H1 (cell line): ENCODE data around the gene CHRNA5. TPM values are rescaled to one million over a fixed set of nuclear protein-coding genes. Genes with fewer than 3 reads are reported as not detected.

Experiments used
- CTCF ChIA-PET: fragments of 300-600 bp; sonication (Branson Sonifier 250); formaldehyde crosslinking; loops from one replicate; lab custom pipeline; 2021; ENCODE audit not compliant: partially characterized antibody; lab: Charles Lee
- POLR2A ChIA-PET: fragments of 300-600 bp; sonication (Branson Sonifier 250); formaldehyde crosslinking; loops from one replicate; lab custom pipeline; 2021; ENCODE audit warnings: inconsistent platforms; ENCODE audit not compliant: partially characterized antibody; lab: Charles Lee
- DNase-seq, 2 experiments: peaks; one replicate each; pipeline versions ENCODE4 v3.0.0 to v3.0.0-alpha.2; 2010 to 2022; ENCODE audit warnings: low spot score in 2 of 2, low read depth in 1 of 2, mixed read lengths in 1 of 2
- FAIRE-seq: peaks from 2 replicates; lab custom pipeline; 2011; peaks lifted over from hg19 to GRCh38; lab: Jason Lieb, UNC
- H2AFZ ChIP-seq: 2 replicates; pipeline ENCODE4 v1.8.1; 2012; ENCODE audit warnings: low read length, inconsistent platforms
- H2AK5ac ChIP-seq: 2 replicates; pipeline ENCODE4 v1.6.1; 2013; ENCODE audit warnings: low read depth, low read length
- H2BK120ac ChIP-seq: replicated peaks from 2 replicates; pipeline ENCODE3; 2013; ENCODE audit warnings: low read depth, low read length, inconsistent platforms
- H2BK12ac ChIP-seq: 2 replicates; pipeline ENCODE4 v1.6.1; 2013; ENCODE audit warnings: low read depth, low read length
- H2BK15ac ChIP-seq: 2 replicates; pipeline ENCODE4 v1.6.1; 2013; ENCODE audit warnings: low read length
- H2BK20ac ChIP-seq: 2 replicates; pipeline ENCODE4 v1.6.1; 2013; ENCODE audit warnings: low read length
- H2BK5ac ChIP-seq: 2 replicates; pipeline ENCODE4 v1.6.1; 2013; ENCODE audit warnings: low read depth, low read length
- H3K14ac ChIP-seq: 2 replicates; pipeline ENCODE4 v1.6.1; 2013; ENCODE audit warnings: inconsistent platforms; ENCODE audit not compliant: insufficient read length
- H3K18ac ChIP-seq: 2 replicates; pipeline ENCODE4 v1.6.1; 2013; ENCODE audit warnings: low read length; ENCODE audit errors: extremely low read depth
- H3K23ac ChIP-seq: 2 replicates; pipeline ENCODE4 v1.6.1; 2013; ENCODE audit warnings: inconsistent platforms; ENCODE audit not compliant: insufficient read length
- H3K23me2 ChIP-seq: 2 replicates; pipeline ENCODE4 v1.6.1; 2013; ENCODE audit warnings: low read depth, low read length
- H3K27ac ChIP-seq: 2 replicates; pipeline ENCODE4 v1.6.1; 2011; ENCODE audit warnings: low read depth, low read length, inconsistent platforms
- H3K27me3 ChIP-seq, 4 experiments: replicated peaks in 1 of 4; 1 replicate in 1 of 4; 2 replicates in 3 of 4; pipeline versions ENCODE4 v1.6.1 to v1.8.1; 2011 to 2013; ENCODE audit warnings: low read length in 3 of 4, mild to moderate bottlenecking in 3 of 4, inconsistent platforms in 2 of 4, mixed read lengths in 2 of 4, moderate library complexity in 1 of 4; ENCODE audit not compliant: control insufficient read depth in 3 of 4, insufficient read depth in 3 of 4; ENCODE audit errors: extremely low read depth in 1 of 4
- H3K36me3 ChIP-seq, 4 experiments: 2 replicates each; pipeline versions ENCODE4 v1.6.1 to v1.8.1; 2011 to 2013; ENCODE audit warnings: mild to moderate bottlenecking in 4 of 4, low read length in 3 of 4, moderate library complexity in 2 of 4, control low read depth in 1 of 4, inconsistent platforms in 1 of 4; ENCODE audit not compliant: insufficient read depth in 4 of 4, control insufficient read depth in 2 of 4
- H3K4ac ChIP-seq: replicated peaks from 2 replicates; pipeline ENCODE3; 2013; ENCODE audit warnings: low read length, low read depth, mixed read lengths, inconsistent platforms; ENCODE audit not compliant: insufficient read length
- H3K4me1 ChIP-seq, 4 experiments: replicated peaks in 1 of 4; 1 replicate in 1 of 4; 2 replicates in 3 of 4; pipeline versions ENCODE4 v1.6.1 to v1.8.1; 2011 to 2013; ENCODE audit warnings: low read length in 3 of 4, inconsistent platforms in 2 of 4, mixed read lengths in 1 of 4; ENCODE audit not compliant: insufficient read depth in 4 of 4, control insufficient read depth in 3 of 4
- H3K4me2 ChIP-seq, 2 experiments: 2 replicates each; pipeline versions ENCODE4 v1.6.1 to v1.8.1; 2011 to 2013; ENCODE audit warnings: low read depth in 2 of 2, low read length in 2 of 2, control low read depth in 1 of 2, inconsistent platforms in 1 of 2, mild to moderate bottlenecking in 1 of 2; ENCODE audit not compliant: insufficient read depth in 1 of 2
- H3K4me3 ChIP-seq, 4 experiments: fragments of 200-600, 300-600 bp in 1 of 4; sonication (generic), shearing (Covaris generic), sonication (Bioruptor Twin) in 1 of 4; 2 replicates each; pipeline versions ENCODE4 v1.5.1 to v1.8.1; 2011 to 2016; ENCODE audit warnings: low read length in 4 of 4, low read depth in 3 of 4, control low read depth in 2 of 4, inconsistent platforms in 2 of 4, mild to moderate bottlenecking in 2 of 4, mixed read lengths in 1 of 4, moderate library complexity in 1 of 4; ENCODE audit not compliant: insufficient read depth in 2 of 4; ENCODE audit errors: extremely low read depth in 1 of 4
- H3K56ac ChIP-seq: replicated peaks from 2 replicates; pipeline ENCODE3; 2013; ENCODE audit warnings: low read depth, mild to moderate bottlenecking, mixed read lengths, low read length, inconsistent platforms; ENCODE audit not compliant: insufficient read length
- H3K79me1 ChIP-seq: 2 replicates; pipeline ENCODE4 v1.6.1; 2013; ENCODE audit warnings: low read depth, low read length, control low read depth
- H3K79me2 ChIP-seq, 2 experiments: 2 replicates each; pipeline versions ENCODE4 v1.6.1 to v1.8.1; 2012 to 2013; ENCODE audit warnings: low read length in 2 of 2, mild to moderate bottlenecking in 2 of 2, inconsistent platforms in 1 of 2; ENCODE audit not compliant: insufficient read depth in 2 of 2, control insufficient read depth in 1 of 2
- H3K9ac ChIP-seq, 4 experiments: replicated peaks in 1 of 4; 1 replicate in 1 of 4; 2 replicates in 3 of 4; pipeline versions ENCODE4 v1.6.1 to v1.8.1; 2011 to 2013; ENCODE audit warnings: low read depth in 3 of 4, low read length in 3 of 4, control low read depth in 2 of 4, mild to moderate bottlenecking in 2 of 4, moderate library complexity in 2 of 4, inconsistent platforms in 1 of 4; ENCODE audit errors: extremely low read depth in 1 of 4
- H3K9me3 ChIP-seq, 2 experiments: 2 replicates each; pipeline versions ENCODE4 v1.6.1 to v1.8.1; 2012 to 2013; ENCODE audit warnings: mild to moderate bottlenecking in 2 of 2, moderate library complexity in 2 of 2, control low read depth in 1 of 2, inconsistent platforms in 1 of 2, low read depth in 1 of 2, low read length in 1 of 2, mixed read lengths in 1 of 2; ENCODE audit not compliant: insufficient read depth in 2 of 2
- H4K20me1 ChIP-seq, 2 experiments: replicated peaks in 1 of 2; 2 replicates each; pipeline versions ENCODE3 to v1.8.1; 2011 to 2013; ENCODE audit warnings: inconsistent platforms in 2 of 2, low read length in 2 of 2, mild to moderate bottlenecking in 1 of 2; ENCODE audit not compliant: insufficient read depth in 2 of 2, control insufficient read depth in 1 of 2
- H4K5ac ChIP-seq: 2 replicates; pipeline ENCODE4 v1.6.1; 2013; ENCODE audit warnings: low read length, low read depth, mixed read lengths, inconsistent platforms; ENCODE audit not compliant: insufficient read length
- H4K8ac ChIP-seq: 2 replicates; pipeline ENCODE4 v1.8.0; 2013; ENCODE audit warnings: mild to moderate bottlenecking, moderate library complexity, low read length, inconsistent platforms; ENCODE audit not compliant: insufficient read depth; ENCODE audit errors: extremely low read depth
- H4K91ac ChIP-seq: replicated peaks from 2 replicates; pipeline ENCODE3; 2013; ENCODE audit warnings: low read length, mixed read lengths, inconsistent platforms; ENCODE audit not compliant: insufficient read length
- ASH2L ChIP-seq: fragments of 200-600, 300-600 bp; sonication (generic); IDR thresholded peaks from one replicate; pipeline ENCODE4 v1.7.1; 2017; ENCODE audit warnings: low read length
- ATF2 ChIP-seq: IDR thresholded peaks from 2 replicates; pipeline ENCODE4 v1.6.1; 2012; ENCODE audit warnings: low read length, inconsistent platforms
- BACH1 ChIP-seq: IDR thresholded peaks from 2 replicates; pipeline ENCODE4 v1.6.1; 2012; ENCODE audit warnings: low read length, improper control_type of control experiment
- CREB1 ChIP-seq: IDR thresholded peaks from 2 replicates; pipeline ENCODE4 v1.6.1; 2012; ENCODE audit warnings: inconsistent platforms
- EGR1 ChIP-seq: IDR thresholded peaks from 2 replicates; pipeline ENCODE4 v1.6.1; 2011; ENCODE audit warnings: low read depth, low read length, borderline replicate concordance
- EP300 ChIP-seq, 2 experiments: IDR thresholded peaks; 1 replicate in 1 of 2; 2 replicates in 1 of 2; pipeline ENCODE4 v1.6.1; 2011 to 2012; ENCODE audit warnings: low read depth in 2 of 2, low read length in 2 of 2, mild to moderate bottlenecking in 2 of 2, borderline replicate concordance in 1 of 2, inconsistent platforms in 1 of 2, moderate library complexity in 1 of 2
- JUND ChIP-seq: IDR thresholded peaks from 2 replicates; pipeline ENCODE4 v1.6.1; 2011; ENCODE audit warnings: mild to moderate bottlenecking, improper control_type of control experiment, low read length
- KDM5A ChIP-seq: fragments of 200-600 bp; IDR thresholded peaks from 2 replicates; pipeline ENCODE4 v1.7.1; 2012; ENCODE audit warnings: mild to moderate bottlenecking, low read length, inconsistent platforms, mixed read lengths
- POU5F1 ChIP-seq: IDR thresholded peaks from 2 replicates; pipeline ENCODE4 v1.6.1; 2011; ENCODE audit warnings: low read depth, mild to moderate bottlenecking, low read length, moderate library complexity
- RAD21 ChIP-seq, 2 experiments: IDR thresholded peaks in 1 of 2; conservative IDR thresholded peaks in 1 of 2; 2 replicates each; pipeline ENCODE4 v1.6.1; 2011; ENCODE audit warnings: low read depth in 2 of 2, low read length in 2 of 2, improper control_type of control experiment in 1 of 2, inconsistent platforms in 1 of 2, mild to moderate bottlenecking in 1 of 2, moderate library complexity in 1 of 2
- SIRT6 ChIP-seq: IDR thresholded peaks from one replicate; pipeline ENCODE4 v1.7.1; 2012; ENCODE audit warnings: low read length, inconsistent platforms
- WGBS, 2 experiments: shearing (Covaris generic) in 1 of 2; methylation state at CpG; one replicate each; pipeline versions ENCODE4 v1.1.6 to v1.1.7; 2013 to 2015; ENCODE audit warnings: low lambda C conversion rate in 2 of 2, mixed read lengths in 2 of 2, inconsistent platforms in 1 of 2, low coverage in 1 of 2, missing lambda C conversion rate in 1 of 2; ENCODE audit not compliant: insufficient replicate concordance in 2 of 2, insufficient coverage in 1 of 2, insufficient read length in 1 of 2; ENCODE audit errors: extremely low coverage in 1 of 2, missing lambda C conversion rate in 1 of 2; 5-methylcytosine and 5-hydroxymethylcytosine counted together
- polyA plus RNA-seq, 7 experiments: library from polyadenylated mRNA; depleted of rRNA in 3 of 7; stranded (reverse) in 5 of 7; unstranded in 2 of 7; fragments of >200 nt in 5 of 7; fragments of 200-250 nt in 2 of 7; gene quantifications; 1 replicate in 5 of 7; 2 replicates in 1 of 7; 4 replicates in 1 of 7; pipeline versions ENCODE4 v1.2.1 to v1.2.3, GENCODE V29; 2011 to 2013; ENCODE audit warnings: missing spikeins in 2 of 7, mixed read lengths in 2 of 7
- total RNA-seq: library from RNA; stranded (reverse); fragmentation: NEBNext Ultra II Directional; extraction: Animal tissue kit (Norgen Biotek cat#: 25700); gene quantifications from 2 replicates; pipeline ENCODE4 v1.2.1, GENCODE V29; 2021
- TF ChIP-seq, protein P1 (sequence below): IDR thresholded peaks from 2 replicates; pipeline ENCODE4 v1.6.1; 2012; ENCODE audit warnings: inconsistent platforms

CHRNA5 gene
- total and polyA plus RNA-seq, 2 of the 8 experiments (the other 6 are each of a cell fraction or from before 2014, with no cell fraction given) = 13.5 to 31.4 TPM

GRCh38 chr15:78617516-78617915 is 52.2 kb downstream of the CHRNA5 start:
- no peaks in the 10 kb centered on the region for H4K20me1 ChIP-seq
- H3K9me3 ChIP-seq = no peaks in the 10 kb centered on the region
- 88% methylated on average over 5 of the region's 5 CpGs; no CpG with 5 or more reads in 1 of the 2 experiments for WGBS, 2 experiments
- no peak overlapping the region for H3K4me2 ChIP-seq
- no peak overlapping the region for H4K8ac ChIP-seq
- no peak overlapping the region for H3K4me3 ChIP-seq
- no peak overlapping the region for H3K18ac ChIP-seq
- no peak overlapping the region for H2BK15ac ChIP-seq
- H2BK5ac ChIP-seq = peak overlapping the region; percentile 39; the same call in 1 of the 2 replicates
- H3K27me3 ChIP-seq = peaks cover 6 to 39% (median 35%) of the 10 kb centered on the region in 4 experiments
- H4K5ac ChIP-seq = no peak overlapping the region
- H3K36me3 ChIP-seq = no peaks in the 10 kb centered on the region
- H3K27ac ChIP-seq = no peak overlapping the region
- H3K23me2 ChIP-seq = peaks cover 14% of the 10 kb centered on the region; the same call in 1 of the 2 replicates
- DNase-seq (peak in 1 of 2 experiments; percentile 39), FAIRE-seq (no peak)
- H3K23ac ChIP-seq = no peak overlapping the region
- CTCF ChIA-PET = interaction anchor here (0.6 to 7.6 kb wide), 7 partner anchors 12 to 134 kb away, joined by 3 to 81 read pairs (median 5); no protein-coding TSS in a partner anchor
- H3K4me1 ChIP-seq = peaks cover 0 to 10% (median 2%) of the 10 kb centered on the region in 4 experiments; a peak in 6 of 7 replicates
- H3K4ac ChIP-seq = no peak overlapping the region
- H3K56ac ChIP-seq = no peak overlapping the region
- H2AFZ ChIP-seq = no peak overlapping the region
- H2BK20ac ChIP-seq = no peak overlapping the region
- no peak overlapping the region for H2BK120ac ChIP-seq
- H3K79me1 ChIP-seq = no peaks in the 10 kb centered on the region
- POLR2A ChIA-PET = no interaction called here
- H2BK12ac ChIP-seq = no peak overlapping the region; the same call in 1 of the 2 replicates
- no peak overlapping the region for H3K14ac ChIP-seq
- no peak overlapping the region for H2AK5ac ChIP-seq
- H4K91ac ChIP-seq = no peak overlapping the region
- H3K9ac ChIP-seq = no peak overlapping the region; a peak in 1 of 7 replicates
- no peaks in the 10 kb centered on the region for H3K79me2 ChIP-seq
- TF ChIP-seq ASH2L = no peak
- no peak for TF ChIP-seq EP300 (IDR thresholded peaks at IDR 0.05; ENCODE audit: borderline replicate concordance in 1 of 2, low read depth in 2 of 2, low read length in 2 of 2)
- TF ChIP-seq CREB1 = no peak
- TF ChIP-seq, protein P1, sequence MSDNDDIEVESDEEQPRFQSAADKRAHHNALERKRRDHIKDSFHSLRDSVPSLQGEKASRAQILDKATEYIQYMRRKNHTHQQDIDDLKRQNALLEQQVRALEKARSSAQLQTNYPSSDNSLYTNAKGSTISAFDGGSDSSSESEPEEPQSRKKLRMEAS = no peak
- no peak for TF ChIP-seq SIRT6
- no peak for TF ChIP-seq KDM5A
- TF ChIP-seq JUND = no peak
- TF ChIP-seq BACH1 = no peak
- TF ChIP-seq POU5F1 = no peak
- TF ChIP-seq ATF2 = no peak
- TF ChIP-seq EGR1 = no peak
- TF ChIP-seq RAD21 (IDR thresholded peaks at IDR 0.05 in 1 of 2, conservative IDR thresholded peaks at IDR 0.05 in 1 of 2; ENCODE audit: low read depth in 2 of 2, low read length in 2 of 2) = no peak
